H1 (cell line): ENCODE measurements around the gene NOL9. TPM values are rescaled to one million over a fixed set of nuclear protein-coding genes. Genes with fewer than 3 reads are reported as not detected.

Source experiments
- CTCF ChIA-PET: fragments of 300-600 bp; sonication (Branson Sonifier 250); formaldehyde crosslinking; loops from one replicate; lab custom pipeline; 2021; ENCODE audit not compliant: partially characterized antibody; lab: Charles Lee
- POLR2A ChIA-PET: fragments of 300-600 bp; sonication (Branson Sonifier 250); formaldehyde crosslinking; loops from one replicate; lab custom pipeline; 2021; ENCODE audit warnings: inconsistent platforms; ENCODE audit not compliant: partially characterized antibody; lab: Charles Lee
- DNase-seq, 2 experiments: peaks; one replicate each; pipeline versions ENCODE4 v3.0.0 to v3.0.0-alpha.2; 2010 to 2022; ENCODE audit warnings: low spot score in 2 of 2, low read depth in 1 of 2, mixed read lengths in 1 of 2
- FAIRE-seq: peaks from 2 replicates; lab custom pipeline; 2011; peaks lifted over from hg19 to GRCh38; lab: Jason Lieb, UNC
- H2AFZ ChIP-seq: 2 replicates; pipeline ENCODE4 v1.8.1; 2012; ENCODE audit warnings: low read length, inconsistent platforms
- H2AK5ac ChIP-seq: 2 replicates; pipeline ENCODE4 v1.6.1; 2013; ENCODE audit warnings: low read depth, low read length
- H2BK120ac ChIP-seq: replicated peaks from 2 replicates; pipeline ENCODE3; 2013; ENCODE audit warnings: low read depth, low read length, inconsistent platforms
- H2BK12ac ChIP-seq: 2 replicates; pipeline ENCODE4 v1.6.1; 2013; ENCODE audit warnings: low read depth, low read length
- H2BK15ac ChIP-seq: 2 replicates; pipeline ENCODE4 v1.6.1; 2013; ENCODE audit warnings: low read length
- H2BK20ac ChIP-seq: 2 replicates; pipeline ENCODE4 v1.6.1; 2013; ENCODE audit warnings: low read length
- H2BK5ac ChIP-seq: 2 replicates; pipeline ENCODE4 v1.6.1; 2013; ENCODE audit warnings: low read depth, low read length
- H3K14ac ChIP-seq: 2 replicates; pipeline ENCODE4 v1.6.1; 2013; ENCODE audit warnings: inconsistent platforms; ENCODE audit not compliant: insufficient read length
- H3K18ac ChIP-seq: 2 replicates; pipeline ENCODE4 v1.6.1; 2013; ENCODE audit warnings: low read length; ENCODE audit errors: extremely low read depth
- H3K23ac ChIP-seq: 2 replicates; pipeline ENCODE4 v1.6.1; 2013; ENCODE audit warnings: inconsistent platforms; ENCODE audit not compliant: insufficient read length
- H3K23me2 ChIP-seq: 2 replicates; pipeline ENCODE4 v1.6.1; 2013; ENCODE audit warnings: low read depth, low read length
- H3K27ac ChIP-seq: 2 replicates; pipeline ENCODE4 v1.6.1; 2011; ENCODE audit warnings: low read depth, low read length, inconsistent platforms
- H3K27me3 ChIP-seq, 4 experiments: replicated peaks in 1 of 4; 1 replicate in 1 of 4; 2 replicates in 3 of 4; pipeline versions ENCODE4 v1.6.1 to v1.8.1; 2011 to 2013; ENCODE audit warnings: low read length in 3 of 4, mild to moderate bottlenecking in 3 of 4, inconsistent platforms in 2 of 4, mixed read lengths in 2 of 4, moderate library complexity in 1 of 4; ENCODE audit not compliant: control insufficient read depth in 3 of 4, insufficient read depth in 3 of 4; ENCODE audit errors: extremely low read depth in 1 of 4
- H3K36me3 ChIP-seq, 4 experiments: 2 replicates each; pipeline versions ENCODE4 v1.6.1 to v1.8.1; 2011 to 2013; ENCODE audit warnings: mild to moderate bottlenecking in 4 of 4, low read length in 3 of 4, moderate library complexity in 2 of 4, control low read depth in 1 of 4, inconsistent platforms in 1 of 4; ENCODE audit not compliant: insufficient read depth in 4 of 4, control insufficient read depth in 2 of 4
- H3K4ac ChIP-seq: replicated peaks from 2 replicates; pipeline ENCODE3; 2013; ENCODE audit warnings: low read length, low read depth, mixed read lengths, inconsistent platforms; ENCODE audit not compliant: insufficient read length
- H3K4me1 ChIP-seq, 4 experiments: replicated peaks in 1 of 4; 1 replicate in 1 of 4; 2 replicates in 3 of 4; pipeline versions ENCODE4 v1.6.1 to v1.8.1; 2011 to 2013; ENCODE audit warnings: low read length in 3 of 4, inconsistent platforms in 2 of 4, mixed read lengths in 1 of 4; ENCODE audit not compliant: insufficient read depth in 4 of 4, control insufficient read depth in 3 of 4
- H3K4me2 ChIP-seq, 2 experiments: 2 replicates each; pipeline versions ENCODE4 v1.6.1 to v1.8.1; 2011 to 2013; ENCODE audit warnings: low read depth in 2 of 2, low read length in 2 of 2, control low read depth in 1 of 2, inconsistent platforms in 1 of 2, mild to moderate bottlenecking in 1 of 2; ENCODE audit not compliant: insufficient read depth in 1 of 2
- H3K4me3 ChIP-seq, 4 experiments: fragments of 200-600, 300-600 bp in 1 of 4; sonication (generic), shearing (Covaris generic), sonication (Bioruptor Twin) in 1 of 4; 2 replicates each; pipeline versions ENCODE4 v1.5.1 to v1.8.1; 2011 to 2016; ENCODE audit warnings: low read length in 4 of 4, low read depth in 3 of 4, control low read depth in 2 of 4, inconsistent platforms in 2 of 4, mild to moderate bottlenecking in 2 of 4, mixed read lengths in 1 of 4, moderate library complexity in 1 of 4; ENCODE audit not compliant: insufficient read depth in 2 of 4; ENCODE audit errors: extremely low read depth in 1 of 4
- H3K56ac ChIP-seq: replicated peaks from 2 replicates; pipeline ENCODE3; 2013; ENCODE audit warnings: low read depth, mild to moderate bottlenecking, mixed read lengths, low read length, inconsistent platforms; ENCODE audit not compliant: insufficient read length
- H3K79me1 ChIP-seq: 2 replicates; pipeline ENCODE4 v1.6.1; 2013; ENCODE audit warnings: low read depth, low read length, control low read depth
- H3K79me2 ChIP-seq, 2 experiments: 2 replicates each; pipeline versions ENCODE4 v1.6.1 to v1.8.1; 2012 to 2013; ENCODE audit warnings: low read length in 2 of 2, mild to moderate bottlenecking in 2 of 2, inconsistent platforms in 1 of 2; ENCODE audit not compliant: insufficient read depth in 2 of 2, control insufficient read depth in 1 of 2
- H3K9ac ChIP-seq, 4 experiments: replicated peaks in 1 of 4; 1 replicate in 1 of 4; 2 replicates in 3 of 4; pipeline versions ENCODE4 v1.6.1 to v1.8.1; 2011 to 2013; ENCODE audit warnings: low read depth in 3 of 4, low read length in 3 of 4, control low read depth in 2 of 4, mild to moderate bottlenecking in 2 of 4, moderate library complexity in 2 of 4, inconsistent platforms in 1 of 4; ENCODE audit errors: extremely low read depth in 1 of 4
- H3K9me3 ChIP-seq, 2 experiments: 2 replicates each; pipeline versions ENCODE4 v1.6.1 to v1.8.1; 2012 to 2013; ENCODE audit warnings: mild to moderate bottlenecking in 2 of 2, moderate library complexity in 2 of 2, control low read depth in 1 of 2, inconsistent platforms in 1 of 2, low read depth in 1 of 2, low read length in 1 of 2, mixed read lengths in 1 of 2; ENCODE audit not compliant: insufficient read depth in 2 of 2
- H4K20me1 ChIP-seq, 2 experiments: replicated peaks in 1 of 2; 2 replicates each; pipeline versions ENCODE3 to v1.8.1; 2011 to 2013; ENCODE audit warnings: inconsistent platforms in 2 of 2, low read length in 2 of 2, mild to moderate bottlenecking in 1 of 2; ENCODE audit not compliant: insufficient read depth in 2 of 2, control insufficient read depth in 1 of 2
- H4K5ac ChIP-seq: 2 replicates; pipeline ENCODE4 v1.6.1; 2013; ENCODE audit warnings: low read length, low read depth, mixed read lengths, inconsistent platforms; ENCODE audit not compliant: insufficient read length
- H4K8ac ChIP-seq: 2 replicates; pipeline ENCODE4 v1.8.0; 2013; ENCODE audit warnings: mild to moderate bottlenecking, moderate library complexity, low read length, inconsistent platforms; ENCODE audit not compliant: insufficient read depth; ENCODE audit errors: extremely low read depth
- H4K91ac ChIP-seq: replicated peaks from 2 replicates; pipeline ENCODE3; 2013; ENCODE audit warnings: low read length, mixed read lengths, inconsistent platforms; ENCODE audit not compliant: insufficient read length
- KDM1A ChIP-seq: fragments of 200-600, 300-600 bp; sonication (generic); IDR thresholded peaks from 2 replicates; pipeline ENCODE4 v1.7.1; 2016; ENCODE audit warnings: mild to moderate bottlenecking, low read length, borderline replicate concordance
- MAFK ChIP-seq: IDR thresholded peaks from 2 replicates; pipeline ENCODE4 v1.6.1; 2012; ENCODE audit warnings: low read depth, mild to moderate bottlenecking, improper control_type of control experiment, low read length
- ZNF274 ChIP-seq: IDR thresholded peaks from 2 replicates; pipeline ENCODE4 v1.7.0; 2012; ENCODE audit warnings: low read length, borderline replicate concordance; ENCODE audit errors: extremely low read depth
- WGBS, 2 experiments: shearing (Covaris generic) in 1 of 2; methylation state at CpG; one replicate each; pipeline versions ENCODE4 v1.1.6 to v1.1.7; 2013 to 2015; ENCODE audit warnings: low lambda C conversion rate in 2 of 2, mixed read lengths in 2 of 2, inconsistent platforms in 1 of 2, low coverage in 1 of 2, missing lambda C conversion rate in 1 of 2; ENCODE audit not compliant: insufficient replicate concordance in 2 of 2, insufficient coverage in 1 of 2, insufficient read length in 1 of 2; ENCODE audit errors: extremely low coverage in 1 of 2, missing lambda C conversion rate in 1 of 2; 5-methylcytosine and 5-hydroxymethylcytosine counted together
- polyA plus RNA-seq, 7 experiments: library from polyadenylated mRNA; depleted of rRNA in 3 of 7; stranded (reverse) in 5 of 7; unstranded in 2 of 7; fragments of >200 nt in 5 of 7; fragments of 200-250 nt in 2 of 7; gene quantifications; 1 replicate in 5 of 7; 2 replicates in 1 of 7; 4 replicates in 1 of 7; pipeline versions ENCODE4 v1.2.1 to v1.2.3, GENCODE V29; 2011 to 2013; ENCODE audit warnings: missing spikeins in 2 of 7, mixed read lengths in 2 of 7
- total RNA-seq: library from RNA; stranded (reverse); fragmentation: NEBNext Ultra II Directional; extraction: Animal tissue kit (Norgen Biotek cat#: 25700); gene quantifications from 2 replicates; pipeline ENCODE4 v1.2.1, GENCODE V29; 2021

The NOL9 gene
- total and polyA plus RNA-seq, 2 of the 8 experiments (the other 6 are each of a cell fraction or from before 2014, with no cell fraction given): 17.1 to 38.1 TPM

GRCh38 chr1:6491480-6491962 is 62.8 kb downstream of the NOL9 start, which contains the start of gene PLEKHG5:
Gene PLEKHG5 (minus strand): TSS chr1:6491667. CDS start chr1:6477571, 14,096 bp downstream.
- Histone ChIP-seq H4K20me1 (peaks cover 2 to 7% of the 10 kb centered on the region in 2 experiments), H3K9ac (no peak within 1 kb of the TSS), H3K36me3 (no peaks in the 10 kb centered on the region), H3K4ac (peak within 1 kb of the TSS; percentile 50), H2BK12ac (peak within 1 kb of the TSS; percentile 87; the same call in 1 of the 2 replicates), H3K4me2 (peak within 1 kb of the TSS; percentile 80 to 92), H3K18ac (peak within 1 kb of the TSS; percentile 60), H3K79me1 (no peaks in the 10 kb centered on the region; the same call in 1 of the 2 replicates), H2BK5ac (peak within 1 kb of the TSS; percentile 60; the same call in 1 of the 2 replicates), H3K27ac (no peak within 1 kb of the TSS), H3K4me1 (peaks cover 0 to 36% (median 23%) of the 10 kb centered on the region in 4 experiments; a peak in 6 of 7 replicates), H2BK120ac (no peak within 1 kb of the TSS), H4K8ac (peak within 1 kb of the TSS; percentile 80), H3K27me3 (peaks cover 0 to 10% (median 8%) of the 10 kb centered on the region in 4 experiments; a peak in 5 of 7 replicates), H3K4me3 (peak within 1 kb of the TSS; percentile 45 to 80 (median 68)), H3K9me3 (no peaks in the 10 kb centered on the region), H2AFZ (no peak within 1 kb of the TSS), H2BK20ac (no peak within 1 kb of the TSS; the same call in 1 of the 2 replicates), H3K79me2 (no peaks in the 10 kb centered on the region), H3K56ac (peak within 1 kb of the TSS; percentile 62), H3K14ac (no peak within 1 kb of the TSS), H2BK15ac (peak within 1 kb of the TSS; percentile 46; the same call in 1 of the 2 replicates), H3K23ac (no peak within 1 kb of the TSS), H2AK5ac (peak within 1 kb of the TSS; percentile 86; the same call in 1 of the 2 replicates), H3K23me2 (peaks cover 11% of the 10 kb centered on the region; the same call in 1 of the 2 replicates), H4K91ac (peak within 1 kb of the TSS; percentile 52), H4K5ac (peak within 1 kb of the TSS; percentile 48)
- DNase-seq: peak in 1 of 2 experiments; percentile 59
- FAIRE-seq: no peak
- POLR2A ChIA-PET: interaction anchor here (0.6 to 1.6 kb wide), 10 partner anchors 11 to 119 kb away, joined by 3 to 8 read pairs (median 4); partner anchors contain the start of gene KLHL21
- WGBS, 2 experiments: 59% methylated on average over 6 of the region's 6 CpGs; no CpG with 5 or more reads in 1 of the 2 experiments
- TF ChIP-seq KDM1A: peak; percentile 42; the same call in 1 of the 2 replicates
- TF ChIP-seq MAFK: 0 out of 2 replicates have a peak, but pooled peaks have one; percentile 17
- TF ChIP-seq ZNF274: no peak
- CTCF ChIA-PET: interaction anchor here (0.6 to 12.0 kb wide), 15 partner anchors 7 to 144 kb away, joined by 3 to 168 read pairs (median 7); no protein-coding TSS in a partner anchor
